GM18907 (cell line): Measurements from ENCODE around the gene DCDC2.
"Not testable (repeated sequence)": the region's sequence is repeated elsewhere in the genome, so short reads cannot be mapped to it uniquely, and the experiment has no call there.

Source experiments
- ATAC-seq: cut with Tn5 transposase; IDR thresholded peaks from one replicate; pipeline ENCODE4 v1.9.1; 2021; ENCODE audit warnings: mild to moderate bottlenecking, moderate library complexity; ENCODE audit not compliant: unreplicated experiment

The DCDC2 gene

DNA sequence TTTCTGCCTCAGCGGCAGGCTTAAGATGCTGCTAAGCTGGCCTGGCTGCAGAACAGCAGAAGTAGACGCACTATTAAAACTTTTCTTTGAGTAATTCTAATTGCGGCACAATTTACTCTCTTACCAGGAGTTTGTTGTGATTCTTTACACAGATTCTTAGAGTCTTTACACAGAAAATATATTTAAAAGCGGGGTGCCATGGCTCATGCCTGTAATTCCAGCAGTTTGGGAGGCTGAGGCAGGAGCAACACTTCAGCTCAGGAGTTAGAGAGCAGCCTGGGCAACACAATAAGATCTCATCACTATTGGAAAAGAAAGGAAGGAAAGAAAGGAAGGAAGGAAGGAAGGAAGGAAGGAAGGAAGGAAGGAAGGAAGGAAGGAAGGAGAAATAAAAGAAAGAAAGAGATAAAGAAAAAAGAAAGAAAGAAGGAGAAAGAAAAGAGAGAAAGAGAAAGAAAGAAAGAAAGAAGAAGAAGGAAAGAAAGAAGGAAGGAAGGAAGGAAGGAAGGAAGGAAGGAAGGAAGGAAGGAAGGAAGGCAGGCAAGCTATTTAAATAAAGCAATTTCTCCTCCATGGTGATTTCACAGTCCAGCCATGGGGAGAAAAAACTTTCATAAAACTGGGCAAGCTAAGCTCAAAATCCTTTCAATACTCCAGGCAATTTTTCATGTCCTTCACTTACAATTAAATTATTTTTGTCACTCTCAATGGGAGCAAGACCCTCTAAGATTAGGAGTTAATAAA, 23.8 kb upstream of the DCDC2 start:
- no peak for ATAC-seq

DNA sequence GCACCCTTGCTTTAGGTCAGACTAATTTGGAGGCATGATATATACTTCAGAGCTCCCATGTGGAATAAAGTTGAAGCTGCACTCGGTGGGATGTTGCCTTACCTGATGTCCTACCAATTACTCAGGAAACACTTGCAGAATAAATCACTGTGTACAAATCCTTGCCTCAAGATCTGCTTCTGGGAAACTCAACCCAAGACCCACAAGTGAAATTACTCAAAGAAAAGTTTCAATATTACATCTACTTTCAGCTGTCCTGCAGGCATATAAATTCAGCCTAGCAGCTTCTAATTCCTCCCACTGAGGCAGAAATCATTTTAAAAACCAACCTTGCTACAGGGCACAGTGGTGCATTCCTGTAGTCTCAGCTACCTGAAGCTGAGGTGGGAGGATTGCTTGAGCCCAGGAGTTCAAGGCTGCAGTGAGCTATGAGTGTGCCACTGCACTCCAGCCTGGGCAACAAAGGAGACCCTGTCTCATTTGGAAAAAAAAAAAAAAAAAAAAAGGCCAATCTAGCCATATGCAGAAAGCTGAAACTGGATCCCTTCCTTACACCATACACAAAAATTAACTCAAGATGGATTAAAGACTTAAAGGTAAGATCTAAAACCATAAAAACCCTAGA, 20.7 kb upstream of the DCDC2 start:
- ATAC-seq, result peak; percentile 72

DNA sequence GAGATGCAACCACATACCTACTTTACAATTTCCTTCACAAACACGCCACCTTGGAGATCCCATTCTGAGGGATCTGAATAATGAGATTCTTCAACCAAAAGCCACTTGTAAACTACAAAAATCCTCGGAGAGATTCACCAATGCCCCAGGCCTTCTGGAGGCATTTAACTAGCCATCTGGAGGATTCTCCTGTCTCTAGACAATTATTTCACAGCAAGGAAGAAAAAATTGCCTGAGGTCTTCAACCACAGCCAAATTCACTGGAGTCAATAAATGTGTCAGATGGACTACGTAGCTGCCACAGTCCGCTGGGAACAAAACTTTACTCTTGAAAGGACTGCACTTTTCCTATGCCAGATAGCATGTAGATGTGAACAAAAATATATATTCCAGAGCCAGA, 19.0 kb upstream of the DCDC2 start:
- no peak for ATAC-seq

DNA sequence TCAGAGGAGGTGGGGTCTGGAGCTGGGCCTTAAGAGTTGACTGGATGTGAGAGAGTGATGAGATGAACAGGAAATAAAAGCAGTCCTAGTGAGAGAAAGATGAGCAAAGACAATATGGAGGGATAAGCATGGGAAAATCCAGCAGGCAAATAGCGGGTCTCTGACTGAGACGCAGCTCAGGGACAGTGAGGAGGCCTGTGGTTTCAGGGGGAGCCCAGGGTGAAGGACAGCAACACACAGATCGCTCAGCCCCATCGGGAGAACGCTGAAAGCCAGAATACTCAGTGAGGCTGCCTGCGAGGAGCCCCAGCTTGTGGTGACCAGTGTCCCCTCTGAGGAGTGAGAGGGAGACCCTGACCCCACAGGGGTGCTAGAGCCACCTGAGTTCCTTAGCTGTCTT, 16.8 kb upstream of the DCDC2 start:
- no peak for ATAC-seq

DNA sequence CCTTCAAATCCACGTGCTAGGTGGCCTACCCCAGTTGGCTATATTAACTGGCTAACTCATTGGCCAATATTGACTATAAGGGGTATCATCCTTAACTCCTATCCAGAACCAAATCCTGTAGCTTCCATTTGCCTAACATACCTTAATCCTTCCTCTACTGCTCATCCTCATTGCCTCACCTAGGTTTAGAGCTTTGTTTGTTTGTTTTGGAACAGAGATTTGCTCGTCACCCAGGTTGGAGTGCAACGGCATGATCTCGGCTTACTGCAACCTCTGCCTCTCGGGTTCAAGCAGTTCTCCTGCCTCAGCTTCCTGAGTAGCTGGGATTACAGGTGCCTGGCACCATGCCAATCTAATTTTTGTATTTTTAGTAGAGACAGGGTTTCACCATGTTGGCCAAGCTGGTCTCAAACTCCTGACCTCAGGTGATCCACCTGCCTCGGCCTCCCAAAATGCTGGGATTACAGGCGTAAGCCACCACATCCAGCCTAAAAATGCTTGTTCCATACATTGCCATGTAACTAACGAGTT, 7.3 kb upstream of the DCDC2 start:
- ATAC-seq, result not testable (repeated sequence)

DNA sequence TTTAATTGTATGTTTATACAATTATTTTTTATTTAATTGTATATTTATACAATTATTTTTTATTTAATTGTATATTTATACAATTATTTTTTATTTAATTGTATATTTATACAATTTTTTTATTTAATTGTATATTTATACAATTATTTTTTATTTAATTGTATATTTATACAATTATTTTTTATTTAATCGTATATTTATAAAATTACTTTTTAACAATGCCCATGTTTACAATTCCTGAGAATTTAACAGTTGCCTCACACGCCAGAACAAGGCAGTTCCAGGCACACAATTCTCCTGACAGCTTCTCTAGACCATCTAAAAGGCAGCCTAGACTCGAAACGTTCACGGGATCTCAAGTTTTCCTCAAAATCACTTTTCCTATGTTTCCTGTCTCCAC, 4.5 kb upstream of the DCDC2 start:
- not testable (repeated sequence) for ATAC-seq

DNA sequence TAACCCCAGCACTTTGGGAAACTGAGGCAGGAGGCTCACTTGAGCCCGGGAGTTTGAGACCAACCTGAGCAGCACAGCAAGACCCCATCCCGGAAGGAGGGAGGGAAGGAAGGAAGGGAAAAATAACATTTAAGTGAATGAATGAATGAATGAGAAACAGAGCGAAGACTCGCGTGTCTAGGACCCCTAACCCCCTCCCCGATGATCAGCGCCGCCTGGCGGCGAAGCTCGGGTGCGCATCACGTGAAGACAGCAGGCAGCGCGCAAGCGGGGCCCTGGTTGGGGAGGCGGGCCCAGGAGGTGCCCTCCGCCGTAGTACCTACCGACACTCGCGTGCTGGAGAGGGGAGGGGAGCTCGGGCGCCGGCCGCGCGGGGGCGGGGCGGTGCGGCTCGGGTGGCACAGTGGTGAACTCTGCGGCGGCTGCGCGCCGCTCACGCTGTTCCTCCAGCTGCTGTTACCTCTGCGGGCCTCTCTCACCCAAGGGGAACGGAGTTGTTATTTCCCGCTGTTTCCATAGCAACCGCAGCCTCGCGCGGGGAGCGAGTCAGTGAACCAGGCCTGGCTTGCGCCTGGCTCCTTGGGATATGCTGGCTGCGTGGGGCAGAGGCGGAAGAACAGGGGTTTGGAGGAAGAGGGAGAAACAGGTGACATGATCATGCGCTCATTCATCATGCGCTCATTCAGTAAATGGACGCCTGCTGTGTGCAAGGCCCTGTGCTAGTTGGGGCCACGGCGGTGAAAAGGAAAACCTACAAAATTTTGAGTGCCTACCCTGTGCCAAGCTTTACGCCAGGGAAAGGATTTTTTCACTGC, 2.0 kb upstream of the DCDC2 start:
- peak; percentile 88 for ATAC-seq

DNA sequence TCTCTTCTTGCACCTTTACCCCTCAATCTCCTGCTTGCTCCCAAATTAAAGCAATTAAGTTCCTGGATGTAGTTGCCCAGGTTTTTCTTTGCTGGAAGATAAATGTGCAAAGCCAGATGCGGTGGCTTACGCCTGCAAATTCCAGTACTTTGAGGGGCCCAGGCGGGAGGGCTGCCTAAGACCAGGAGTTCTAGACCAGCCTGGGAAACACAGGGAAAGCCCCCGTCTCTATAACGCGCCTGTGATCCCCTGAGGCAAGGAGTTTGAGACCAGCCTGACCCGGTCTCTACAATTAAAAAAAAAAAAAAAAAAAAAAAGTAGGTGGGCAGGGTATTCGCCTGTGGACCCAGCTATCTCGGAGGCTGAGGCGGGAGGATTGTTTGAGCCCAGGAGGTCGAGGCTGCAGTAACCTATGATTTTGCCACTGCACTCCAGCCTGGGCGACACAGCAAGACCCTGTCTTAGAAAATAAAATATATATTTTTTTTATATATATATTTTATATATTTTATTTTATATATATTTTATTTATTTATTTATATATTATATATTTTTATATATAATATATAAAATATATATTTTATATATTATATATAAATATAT, 461 bp upstream of the DCDC2 start:
- no peak for ATAC-seq

DNA sequence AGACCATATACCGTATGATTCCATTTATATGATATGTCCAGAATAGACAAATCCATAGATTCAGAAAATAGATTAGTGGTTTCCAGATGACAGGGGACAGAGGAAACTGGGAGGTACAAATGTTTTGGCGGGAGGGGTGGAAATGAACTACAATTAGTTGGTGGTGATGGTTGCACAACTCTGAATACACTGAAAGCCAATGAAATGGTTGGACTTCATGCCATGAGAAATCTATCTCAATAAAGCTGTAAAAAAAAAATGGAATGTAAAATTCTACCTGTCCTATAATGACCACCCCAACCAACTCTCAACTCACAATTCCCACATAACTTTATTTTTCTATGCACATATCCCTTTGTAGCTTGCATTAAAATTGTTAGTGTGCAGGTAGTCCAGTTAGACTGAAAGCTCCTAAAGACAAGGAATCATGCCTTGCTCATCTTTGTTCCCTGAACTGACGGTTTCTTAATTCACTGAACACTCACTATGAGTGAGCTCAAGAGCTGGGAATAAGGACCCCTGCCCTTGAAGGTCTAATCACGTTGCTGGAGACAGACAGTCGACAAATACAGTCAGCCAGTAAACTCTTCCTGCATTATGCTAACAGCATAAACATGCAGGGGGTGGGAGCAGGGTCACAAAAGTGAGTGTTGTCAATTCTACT, 1.4 kb downstream of the DCDC2 start:
- no peak for ATAC-seq

DNA sequence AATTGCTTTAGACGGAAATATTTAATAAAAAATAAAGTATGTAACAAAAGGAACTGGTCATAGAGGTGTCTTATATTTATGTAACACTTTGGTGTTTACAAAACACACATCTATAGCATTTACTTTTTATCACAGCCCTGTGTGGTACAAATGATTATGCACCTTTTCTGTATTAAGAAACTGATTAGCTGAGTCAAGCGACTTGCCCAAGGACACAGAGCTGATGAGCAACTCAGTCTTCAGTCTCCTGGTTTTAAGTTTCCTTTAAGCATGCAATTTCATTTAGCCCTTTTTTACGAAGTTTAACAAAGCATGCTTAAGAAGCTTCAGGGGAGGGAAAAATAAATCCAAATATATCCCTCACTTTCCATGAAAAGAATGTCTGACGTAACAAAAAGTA, 2.5 kb downstream of the DCDC2 start:
- no peak for ATAC-seq

DNA sequence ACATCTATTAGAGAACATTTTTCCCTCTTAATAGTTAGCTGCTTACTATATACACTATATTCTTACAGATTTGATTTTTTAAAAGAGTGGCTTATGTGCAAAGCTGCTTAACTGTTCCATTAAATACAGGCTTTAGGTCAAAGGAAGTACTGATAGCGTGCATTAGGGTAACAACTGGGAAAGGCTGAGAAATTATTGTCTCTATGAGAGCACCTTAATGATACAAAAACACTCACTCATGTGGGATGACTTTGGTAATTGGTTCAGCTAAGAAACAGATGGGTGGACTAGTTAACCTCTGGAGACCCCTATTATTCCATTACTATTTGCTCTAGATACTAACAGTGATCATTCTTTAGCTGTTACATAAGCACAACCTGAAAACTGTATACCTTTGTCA, 4.0 kb downstream of the DCDC2 start:
- ATAC-seq, result no peak

DNA sequence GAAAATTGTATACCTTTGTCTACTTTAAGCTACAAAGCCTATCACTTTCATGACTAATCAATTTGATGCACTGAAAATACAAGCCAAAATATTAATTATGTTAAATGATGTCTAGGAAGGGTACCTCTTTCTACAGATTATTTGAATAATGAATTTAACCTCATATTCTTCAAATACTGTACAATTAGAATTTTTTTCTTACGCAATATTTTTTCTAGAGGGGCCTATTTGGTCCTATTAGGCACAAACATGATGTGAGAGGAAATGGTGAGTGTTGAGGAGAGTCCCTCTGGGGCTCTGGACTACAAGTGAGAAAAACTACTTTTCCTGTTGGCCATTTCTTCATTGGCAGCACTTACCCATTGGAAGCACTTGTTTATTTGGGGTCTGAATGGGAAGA, 5.4 kb downstream of the DCDC2 start:
- no peak for ATAC-seq

DNA sequence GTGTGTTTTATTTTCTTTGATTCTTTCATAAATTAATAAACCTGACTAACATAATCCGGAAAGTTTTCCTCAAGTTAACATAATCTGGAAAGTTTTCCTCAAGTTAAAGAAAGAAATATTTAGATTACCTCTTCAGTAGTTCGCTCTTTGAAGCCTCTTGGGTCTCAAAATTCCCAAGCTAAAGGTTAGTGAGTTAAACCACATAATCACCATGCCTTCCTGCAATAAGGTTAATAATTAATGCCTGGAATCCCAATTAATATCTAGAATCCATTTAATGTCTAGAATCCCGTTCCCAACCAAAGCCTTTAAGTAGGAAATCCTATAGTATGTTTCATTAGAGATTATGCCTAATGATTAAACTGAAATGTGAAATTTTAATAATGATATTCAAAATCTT, 12.9 kb downstream of the DCDC2 start:
- no peak for ATAC-seq

DNA sequence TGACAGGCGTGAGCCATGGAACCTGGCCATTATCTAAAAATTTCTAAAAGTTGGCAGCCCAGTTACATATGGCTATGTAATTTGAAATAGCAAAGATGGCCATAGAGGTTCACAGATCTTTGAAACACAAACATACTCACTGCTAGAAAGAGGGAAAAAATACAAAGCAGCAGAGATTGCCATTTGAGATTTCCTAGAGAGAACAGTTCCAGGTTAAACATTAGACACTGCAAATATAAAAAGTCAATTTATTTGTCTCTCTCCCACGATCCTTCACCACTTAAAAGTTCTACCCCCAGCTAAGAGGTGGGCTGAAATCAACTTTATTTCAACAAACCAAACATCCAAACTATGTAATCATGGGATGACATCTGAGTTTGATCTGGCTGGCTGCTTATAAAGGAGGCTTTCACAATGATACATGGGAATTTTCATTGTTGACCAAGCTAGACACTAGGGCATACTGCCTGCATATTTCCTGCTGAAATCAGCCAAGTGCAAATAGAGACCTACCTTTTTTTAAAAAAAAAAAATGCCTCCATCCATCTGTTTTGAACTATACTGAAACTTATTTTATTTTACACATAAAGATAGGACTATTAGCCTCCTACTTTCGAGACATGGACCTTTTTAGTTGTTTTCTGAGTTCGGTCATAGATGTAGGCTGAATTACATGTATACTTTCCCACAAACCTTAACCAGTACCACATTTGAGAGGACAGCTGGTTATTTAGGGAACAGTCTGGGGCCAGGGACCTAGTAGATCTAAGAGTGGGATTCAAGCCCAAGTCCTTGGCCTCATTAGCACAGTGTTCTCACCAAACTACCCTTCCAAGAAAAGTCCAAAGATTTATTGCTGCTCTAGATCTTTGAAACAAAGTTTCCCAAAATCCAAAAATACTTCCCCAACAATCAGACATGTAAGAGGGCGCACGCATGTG, 16.6 kb downstream of the DCDC2 start:
- ATAC-seq, result no peak

DNA sequence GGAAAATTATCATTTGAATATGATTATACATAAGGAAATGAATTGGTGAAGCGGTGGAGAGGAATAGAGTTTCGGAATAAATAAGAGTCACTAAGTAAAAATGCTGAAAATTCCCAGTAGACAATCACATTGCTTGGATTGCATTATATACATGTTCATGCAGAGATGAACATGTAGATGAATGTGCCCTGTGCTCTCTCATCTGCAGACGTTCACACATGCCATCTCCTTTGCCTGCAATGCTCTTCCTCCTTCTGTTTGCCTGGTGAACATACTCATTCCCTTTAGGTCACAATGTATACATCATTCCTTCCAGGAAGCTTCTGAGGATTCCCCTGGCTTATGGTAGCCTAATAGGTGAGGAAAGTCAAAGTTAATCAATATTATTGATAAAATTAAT, 17.9 kb downstream of the DCDC2 start:
- ATAC-seq, result no peak

DNA sequence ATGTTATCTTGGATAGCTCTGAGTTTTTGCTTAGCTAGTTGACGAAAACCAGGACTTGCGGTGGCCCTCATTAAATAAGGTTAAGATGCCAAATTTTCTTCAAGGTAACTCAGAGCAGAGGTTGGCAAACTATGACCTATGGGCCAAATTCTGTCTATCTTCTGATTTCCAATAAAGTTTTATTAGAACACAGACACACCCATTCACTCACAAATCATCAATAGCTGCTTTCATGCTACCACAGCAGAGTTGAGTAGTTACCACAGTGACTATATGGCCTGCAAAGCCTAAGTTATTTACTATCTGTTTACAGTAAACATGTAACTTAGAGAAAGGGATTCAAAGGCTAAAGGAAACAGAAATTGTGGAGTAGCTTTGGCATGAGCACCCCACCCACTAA, 23.6 kb downstream of the DCDC2 start:
- no peak for ATAC-seq

DNA sequence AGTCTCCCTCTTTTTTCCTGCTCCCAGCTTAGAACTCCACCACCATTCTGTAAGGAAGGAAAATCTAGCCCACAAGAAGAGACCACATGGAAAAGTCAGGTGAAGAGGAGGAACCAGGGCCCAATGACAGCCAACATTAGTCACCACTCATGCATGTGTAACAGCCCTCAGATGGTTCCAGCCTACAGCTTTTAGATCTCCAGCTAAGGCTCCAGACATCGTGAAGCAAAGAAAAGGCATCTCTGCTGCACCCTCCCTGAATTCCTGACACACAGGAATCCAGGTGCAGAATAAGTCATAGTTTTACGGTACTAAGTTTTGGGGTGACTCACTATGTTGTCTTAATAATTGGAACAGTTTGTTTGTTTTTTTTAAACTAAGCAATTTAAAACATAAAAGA, 25.5 kb downstream of the DCDC2 start:
- ATAC-seq, result no peak

DNA sequence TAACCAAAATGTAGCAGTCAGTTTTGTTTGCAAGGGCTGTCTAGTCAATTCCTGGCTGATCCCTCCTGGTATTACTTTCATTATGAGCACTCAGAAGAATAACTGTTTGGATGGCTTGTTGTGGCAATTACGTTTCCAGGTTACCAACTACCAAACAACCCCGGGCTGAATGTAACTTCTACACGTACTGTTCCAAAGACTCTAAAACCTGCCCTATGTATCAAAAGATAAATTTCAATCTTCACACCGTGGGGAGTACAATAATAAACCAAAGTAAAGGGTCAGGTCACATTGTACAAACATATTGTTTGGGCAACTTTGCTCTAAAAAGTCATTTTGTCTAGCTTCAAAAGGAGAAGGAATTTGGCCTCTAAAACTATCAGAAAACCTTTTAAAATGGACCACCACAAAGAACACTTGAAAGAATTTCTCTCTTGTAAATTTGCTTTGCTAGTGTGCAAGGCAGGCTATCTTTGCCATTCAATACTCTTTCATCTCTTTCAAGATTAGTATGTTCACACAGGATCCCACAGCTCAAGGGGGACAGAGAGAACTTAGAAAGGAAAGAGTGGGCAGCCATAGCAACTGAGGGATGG, 27.6 kb downstream of the DCDC2 start:
- no peak for ATAC-seq

DNA sequence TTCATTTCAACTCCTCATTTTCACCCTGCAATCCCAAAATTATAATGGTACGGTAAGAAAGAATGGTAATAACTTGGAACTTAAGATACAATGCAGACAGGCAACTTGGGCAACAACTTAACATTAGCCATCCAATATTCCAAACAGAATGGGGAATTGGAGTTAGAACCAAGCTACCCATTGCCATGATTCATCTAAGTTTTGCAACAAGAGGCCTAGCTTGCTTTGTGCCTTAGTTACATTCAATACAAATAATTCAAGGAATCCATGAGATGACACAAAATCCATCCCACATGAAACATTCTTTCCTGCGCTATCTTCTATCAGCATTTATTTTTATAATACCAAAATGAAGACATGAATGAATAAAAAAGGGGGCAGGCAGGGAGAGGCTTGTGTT, 28.4 kb downstream of the DCDC2 start:
- no peak for ATAC-seq
